SK-N-SH (cell line): ENCODE data around the gene UNC5CL. TPM values are rescaled to one million over a fixed set of nuclear protein-coding genes. Genes with fewer than 3 reads are reported as not detected.

ENCODE experiments used
- CTCF ChIA-PET: fragments of 300-600, 350-600 bp; formaldehyde crosslinking; extraction: SDS; loops from one replicate; lab custom pipeline; 2021; lab: Yijun Ruan, JAX
- POLR2A ChIA-PET: fragments of 350-600 bp; sonication (Branson Sonifier 250); formaldehyde crosslinking; extraction: SDS; loops from one replicate; lab custom pipeline; 2020; ENCODE audit warnings: antibody characterized with exemption, inconsistent platforms; lab: Yijun Ruan, JAX
- DNase-seq: peaks from one replicate; pipeline ENCODE4 v3.0.0; 2012
- H2AFZ ChIP-seq: fragments of 200-600 bp; sonication (generic); 2 replicates; pipeline ENCODE4 v1.8.1; 2016; ENCODE audit warnings: antibody characterized with exemption, mild to moderate bottlenecking, low read depth
- H3F3A ChIP-seq: fragments of 200-600 bp; sonication (generic); replicated peaks from 2 replicates; pipeline ENCODE3; 2016; ENCODE audit warnings: antibody characterized with exemption, mild to moderate bottlenecking; ENCODE audit not compliant: insufficient read depth
- H3K27ac ChIP-seq, 2 experiments: fragments of 200-500 bp in 1 of 2; fragments of 200-600 bp in 1 of 2; sonication (Bioruptor generic) in 1 of 2; sonication (generic), shearing (Covaris generic) in 1 of 2; 2 replicates each; pipeline versions ENCODE4 v1.5.1 to v1.6.1; 2014 to 2016; ENCODE audit warnings: low read depth in 2 of 2, inconsistent platforms in 1 of 2, low read length in 1 of 2, mild to moderate bottlenecking in 1 of 2, mixed read lengths in 1 of 2
- H3K27me3 ChIP-seq: fragments of 200-600 bp; sonication (generic), shearing (Covaris generic); 2 replicates; pipeline ENCODE4 v1.6.1; 2016; ENCODE audit warnings: mixed run types; ENCODE audit not compliant: insufficient read depth
- H3K36me3 ChIP-seq, 2 experiments: fragments of 200-500 bp in 1 of 2; fragments of 200-600 bp in 1 of 2; sonication (Bioruptor generic) in 1 of 2; sonication (generic) in 1 of 2; replicated peaks in 1 of 2; 2 replicates each; pipeline versions ENCODE3 to v1.5.1; 2014 to 2016; ENCODE audit warnings: low read length in 1 of 2, mild to moderate bottlenecking in 1 of 2; ENCODE audit not compliant: insufficient read depth in 2 of 2, control insufficient read depth in 1 of 2
- H3K4me1 ChIP-seq, 2 experiments: fragments of 200-500 bp in 1 of 2; fragments of 200-600 bp in 1 of 2; sonication (Bioruptor generic) in 1 of 2; sonication (generic), shearing (Covaris generic) in 1 of 2; 2 replicates each; pipeline versions ENCODE4 v1.5.1 to v1.6.1; 2014 to 2016; ENCODE audit warnings: low read depth in 1 of 2, low read length in 1 of 2, mixed run types in 1 of 2; ENCODE audit not compliant: insufficient read depth in 2 of 2, control insufficient read depth in 1 of 2
- H3K4me2 ChIP-seq: fragments of 200-600 bp; sonication (generic), shearing (Covaris generic); 2 replicates; pipeline ENCODE4 v1.6.1; 2017; ENCODE audit warnings: mixed run types
- H3K4me3 ChIP-seq, 2 experiments: fragments of 200-500 bp in 1 of 2; fragments of 200-600 bp in 1 of 2; sonication (Bioruptor generic) in 1 of 2; sonication (generic), shearing (Covaris generic) in 1 of 2; 2 replicates each; pipeline versions ENCODE4 v1.5.1 to v1.8.1; 2014 to 2016; ENCODE audit warnings: low read depth in 2 of 2, inconsistent platforms in 1 of 2, low read length in 1 of 2, mild to moderate bottlenecking in 1 of 2, mixed read lengths in 1 of 2, moderate library complexity in 1 of 2
- H3K79me2 ChIP-seq: fragments of 200-600 bp; sonication (generic); 2 replicates; pipeline ENCODE4 v1.8.1; 2017; ENCODE audit warnings: mild to moderate bottlenecking; ENCODE audit not compliant: insufficient read depth
- H3K9ac ChIP-seq: fragments of 200-600 bp; sonication (generic); 2 replicates; pipeline ENCODE4 v1.6.1; 2017; ENCODE audit warnings: mixed run types
- H3K9me2 ChIP-seq: fragments of 200-600 bp; sonication (generic); 2 replicates; pipeline ENCODE4 v1.6.1; 2017; ENCODE audit warnings: mixed run types
- H3K9me3 ChIP-seq: fragments of 200-600 bp; sonication (generic); 2 replicates; pipeline ENCODE4 v1.6.1; 2017; ENCODE audit warnings: mixed run types, mild to moderate bottlenecking, moderate library complexity
- H4K20me1 ChIP-seq: fragments of 200-600 bp; sonication (generic); 2 replicates; pipeline ENCODE4 v1.6.1; 2017; ENCODE audit warnings: mild to moderate bottlenecking, mixed run types; ENCODE audit not compliant: insufficient read depth
- CTCF ChIP-seq: fragments of 200-600 bp; sonication (generic); IDR thresholded peaks from 2 replicates; pipeline ENCODE4 v1.6.1; 2017; ENCODE audit warnings: antibody characterized with exemption, mild to moderate bottlenecking, moderate library complexity
- ELF1 ChIP-seq: IDR thresholded peaks from 2 replicates; pipeline ENCODE4 v1.4.0; 2012
- EZH2phosphoT487 ChIP-seq: fragments of 200-600 bp; sonication (generic); IDR thresholded peaks from 2 replicates; pipeline ENCODE4 v1.6.1; 2017; ENCODE audit warnings: low read depth, mixed run types, mild to moderate bottlenecking, antibody characterized with exemption, moderate library complexity, borderline replicate concordance
- FOSL2 ChIP-seq: IDR thresholded peaks from 2 replicates; pipeline ENCODE4 v1.4.0; 2012; ENCODE audit warnings: low read depth, mild to moderate bottlenecking, moderate library complexity, borderline replicate concordance
- GABPA ChIP-seq: IDR thresholded peaks from 2 replicates; pipeline ENCODE4 v1.4.0; 2012; ENCODE audit warnings: low read depth, mild to moderate bottlenecking
- IRF3 ChIP-seq: fragments of 150-350 bp; IDR thresholded peaks from 2 replicates; pipeline ENCODE4 v1.6.1; 2016; ENCODE audit warnings: mild to moderate bottlenecking, low read depth, low read length
- MAX ChIP-seq: IDR thresholded peaks from 2 replicates; pipeline ENCODE4 v1.4.0; 2012; ENCODE audit warnings: low read depth
- MEF2A ChIP-seq: IDR thresholded peaks from 2 replicates; pipeline ENCODE4 v1.4.0; 2012; ENCODE audit warnings: low read depth, borderline replicate concordance
- MXI1 ChIP-seq: IDR thresholded peaks from 2 replicates; pipeline ENCODE4 v1.6.1; 2012; ENCODE audit warnings: mild to moderate bottlenecking, low read depth, low read length, improper control_type of control experiment
- PBX3 ChIP-seq: IDR thresholded peaks from 2 replicates; pipeline ENCODE4; 2012
- RAD21 ChIP-seq: IDR thresholded peaks from 2 replicates; pipeline ENCODE4 v1.6.1; 2012; ENCODE audit warnings: mild to moderate bottlenecking, low read length
- RCOR1 ChIP-seq: fragments of 150-350 bp; IDR thresholded peaks from 2 replicates; pipeline ENCODE4 v1.6.1; 2017; ENCODE audit warnings: antibody characterized with exemption, low read length
- REST ChIP-seq: IDR thresholded peaks from 2 replicates; pipeline ENCODE4 v1.6.1; 2012; ENCODE audit warnings: mild to moderate bottlenecking, low read depth, low read length, moderate library complexity
- SIN3A ChIP-seq: IDR thresholded peaks from 2 replicates; pipeline ENCODE4 v1.6.1; 2012; ENCODE audit warnings: low read depth, mild to moderate bottlenecking, low read length, moderate library complexity, borderline replicate concordance
- SMC3 ChIP-seq: IDR thresholded peaks from 2 replicates; pipeline ENCODE4 v1.6.1; 2012; ENCODE audit warnings: low read depth, low read length, improper control_type of control experiment
- TAF1 ChIP-seq: IDR thresholded peaks from 2 replicates; pipeline ENCODE4 v1.6.1; 2012; ENCODE audit warnings: low read depth, mild to moderate bottlenecking, low read length, moderate library complexity, borderline replicate concordance
- TCF12 ChIP-seq: IDR thresholded peaks from 2 replicates; pipeline ENCODE4 v1.4.0; 2012
- TEAD4 ChIP-seq: IDR thresholded peaks from 2 replicates; pipeline ENCODE4 v1.4.0; 2012; ENCODE audit warnings: mild to moderate bottlenecking, borderline replicate concordance; ENCODE audit not compliant: insufficient read depth
- USF2 ChIP-seq: fragments of 150-350 bp; IDR thresholded peaks from 2 replicates; pipeline ENCODE4 v1.6.1; 2017; ENCODE audit warnings: antibody characterized with exemption, low read length, low read depth, borderline replicate concordance
- WGBS: methylation state at CpG from one replicate; pipeline ENCODE4 v1.1.6; 2017; ENCODE audit warnings: low lambda C conversion rate; 5-methylcytosine and 5-hydroxymethylcytosine counted together
- polyA plus RNA-seq, 3 experiments: library from polyadenylated mRNA; depleted of rRNA; stranded (reverse); fragments of >200 nt; gene quantifications; 2 replicates each; pipeline ENCODE4 v1.2.3, GENCODE V29; 2012

The UNC5CL gene
- polyA plus RNA-seq, 1 of the 3 experiments (the other 2 are of a cell fraction) = 0.10 TPM

- H3K9me3 ChIP-seq = no peaks in the 10 kb centered on the region
- no peaks in the 10 kb centered on the region for H3F3A ChIP-seq
- DNase-seq = no peak
- no peak overlapping the region for H3K4me3 ChIP-seq
- CTCF ChIA-PET = no interaction called here
- no peaks in the 10 kb centered on the region for H4K20me1 ChIP-seq
- H3K27me3 ChIP-seq = no peaks in the 10 kb centered on the region
- POLR2A ChIA-PET = interaction anchor here (1.0 kb wide), 1 partner anchor 9 kb away, joined by 3 read pairs; no protein-coding TSS in a partner anchor
- no peaks in the 10 kb centered on the region; a peak in 1 of 4 replicates for H3K4me1 ChIP-seq
- H3K9me2 ChIP-seq = no peaks in the 10 kb centered on the region
- WGBS = 96% methylated on average over 9 of the region's 13 CpGs
- peaks cover 21 to 27% of the 10 kb centered on the region in 2 experiments for H3K36me3 ChIP-seq
- H2AFZ ChIP-seq = no peak overlapping the region
- no peak overlapping the region for H3K27ac ChIP-seq
- no peak for TF ChIP-seq RCOR1
- no peak for TF ChIP-seq ELF1
- TF ChIP-seq TCF12 = no peak
- no peak for TF ChIP-seq SMC3
- no peak for TF ChIP-seq TEAD4
- no peak for TF ChIP-seq CTCF
- TF ChIP-seq MAX = no peak
- TF ChIP-seq MXI1 = no peak
- TF ChIP-seq FOSL2 = no peak
- TF ChIP-seq SIN3A = no peak
- no peak for TF ChIP-seq MEF2A
- H3K4me2 ChIP-seq = no peak overlapping the region
- no peak overlapping the region for H3K9ac ChIP-seq
- H3K79me2 ChIP-seq = no peaks in the 10 kb centered on the region; the same call in 1 of the 2 replicates
These were observed 22.2 kb upstream of the UNC5CL start for GRCh38 chr6:41061196-41061726.

GRCh38 chr6:41059556-41059955 lies 20.5 kb upstream of the UNC5CL start:
- no peaks in the 10 kb centered on the region; a peak in 1 of 4 replicates for H3K4me1 ChIP-seq
- ChIA-PET POLR2A (no interaction called here), CTCF (interaction anchor here (0.9 kb wide), 1 partner anchor 31 kb away, joined by 3 read pairs; no protein-coding TSS in a partner anchor)
- no peaks in the 10 kb centered on the region for H3K9me2 ChIP-seq
- H3K79me2 ChIP-seq = no peaks in the 10 kb centered on the region
- no peaks in the 10 kb centered on the region for H4K20me1 ChIP-seq
- no peak overlapping the region for H2AFZ ChIP-seq
- WGBS = 89% methylated on average over 1 of the region's 1 CpG
- H3K27me3 ChIP-seq = no peaks in the 10 kb centered on the region
- no peaks in the 10 kb centered on the region for H3K9me3 ChIP-seq
- H3K27ac ChIP-seq = no peak overlapping the region
- no peak for DNase-seq
- H3F3A ChIP-seq = no peaks in the 10 kb centered on the region
- H3K4me2 ChIP-seq = no peak overlapping the region
- no peak overlapping the region for H3K4me3 ChIP-seq
- no peak overlapping the region for H3K9ac ChIP-seq
- H3K36me3 ChIP-seq = peaks cover 5 to 15% of the 10 kb centered on the region in 2 experiments
- TF ChIP-seq EZH2phosphoT487 = no peak
- TF ChIP-seq TAF1 = no peak
- TF ChIP-seq GABPA = no peak
- no peak for TF ChIP-seq RAD21
- no peak for TF ChIP-seq REST
- TF ChIP-seq PBX3 = no peak
- no peak for TF ChIP-seq FOSL2
- TF ChIP-seq TCF12 = no peak
- TF ChIP-seq USF2 = no peak
- TF ChIP-seq IRF3 = no peak
- no peak for TF ChIP-seq ELF1
